ENCODE data around the gene ZBTB44. TPM values are rescaled to one million over a fixed set of nuclear protein-coding genes. Genes with fewer than 3 reads are reported as not detected.

Gene ZBTB44
- polyA plus RNA-seq, 1 of the 3 experiments (the other 2 are of a cell fraction), result 5.0 TPM

DNA sequence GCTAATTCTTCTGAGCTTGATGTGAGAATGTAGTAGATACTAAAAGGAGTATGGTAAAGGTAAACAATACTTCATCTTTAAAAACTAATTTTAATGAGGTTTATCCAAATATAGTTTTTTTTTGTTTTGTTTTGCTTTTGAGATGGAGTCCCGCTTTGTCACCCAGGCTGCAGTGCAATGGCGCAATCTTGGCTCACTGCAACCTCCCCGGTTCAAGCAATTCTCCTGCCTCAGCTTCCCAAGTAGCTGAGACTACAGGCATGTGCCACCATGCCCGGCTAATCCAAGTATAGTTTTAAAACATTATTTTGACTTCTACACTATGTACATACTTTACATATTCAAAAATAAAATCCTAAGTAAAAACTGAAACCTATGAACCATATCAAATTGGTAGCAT lies 4.1 kb downstream of the ZBTB44 start (continued):
- TF ChIP-seq, protein P1, sequence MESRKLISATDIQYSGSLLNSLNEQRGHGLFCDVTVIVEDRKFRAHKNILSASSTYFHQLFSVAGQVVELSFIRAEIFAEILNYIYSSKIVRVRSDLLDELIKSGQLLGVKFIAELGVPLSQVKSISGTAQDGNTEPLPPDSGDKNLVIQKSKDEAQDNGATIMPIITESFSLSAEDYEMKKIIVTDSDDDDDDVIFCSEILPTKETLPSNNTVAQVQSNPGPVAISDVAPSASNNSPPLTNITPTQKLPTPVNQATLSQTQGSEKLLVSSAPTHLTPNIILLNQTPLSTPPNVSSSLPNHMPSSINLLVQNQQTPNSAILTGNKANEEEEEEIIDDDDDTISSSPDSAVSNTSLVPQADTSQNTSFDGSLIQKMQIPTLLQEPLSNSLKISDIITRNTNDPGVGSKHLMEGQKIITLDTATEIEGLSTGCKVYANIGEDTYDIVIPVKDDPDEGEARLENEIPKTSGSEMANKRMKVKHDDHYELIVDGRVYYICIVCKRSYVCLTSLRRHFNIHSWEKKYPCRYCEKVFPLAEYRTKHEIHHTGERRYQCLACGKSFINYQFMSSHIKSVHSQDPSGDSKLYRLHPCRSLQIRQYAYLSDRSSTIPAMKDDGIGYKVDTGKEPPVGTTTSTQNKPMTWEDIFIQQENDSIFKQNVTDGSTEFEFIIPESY (IDR thresholded peaks at IDR 0.05; ENCODE audit: borderline replicate concordance, low read depth), result no peak
- TF ChIP-seq YY1 (IDR thresholded peaks at IDR 0.05; ENCODE audit: low read depth) (no peak), GATA2 (CRISPR knock-in tag; IDR thresholded peaks at IDR 0.05) (no peak), RAD21 (IDR thresholded peaks at IDR 0.05; ENCODE audit: low read length) (no peak), RCOR1 (IDR thresholded peaks at IDR 0.05; ENCODE audit: low read length) (no peak), FOXM1 (IDR thresholded peaks at IDR 0.05; ENCODE audit: low read depth) (no peak), JUND (IDR thresholded peaks at IDR 0.05) (no peak), FOSL2 (IDR thresholded peaks at IDR 0.05; ENCODE audit: borderline replicate concordance, low read depth) (no peak)
- TF ChIP-seq, protein P2, sequence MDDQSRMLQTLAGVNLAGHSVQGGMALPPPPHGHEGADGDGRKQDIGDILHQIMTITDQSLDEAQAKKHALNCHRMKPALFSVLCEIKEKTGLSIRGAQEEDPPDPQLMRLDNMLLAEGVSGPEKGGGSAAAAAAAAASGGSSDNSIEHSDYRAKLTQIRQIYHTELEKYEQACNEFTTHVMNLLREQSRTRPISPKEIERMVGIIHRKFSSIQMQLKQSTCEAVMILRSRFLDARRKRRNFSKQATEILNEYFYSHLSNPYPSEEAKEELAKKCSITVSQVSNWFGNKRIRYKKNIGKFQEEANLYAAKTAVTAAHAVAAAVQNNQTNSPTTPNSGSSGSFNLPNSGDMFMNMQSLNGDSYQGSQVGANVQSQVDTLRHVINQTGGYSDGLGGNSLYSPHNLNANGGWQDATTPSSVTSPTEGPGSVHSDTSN (IDR thresholded peaks at IDR 0.05), result no peak

DNA sequence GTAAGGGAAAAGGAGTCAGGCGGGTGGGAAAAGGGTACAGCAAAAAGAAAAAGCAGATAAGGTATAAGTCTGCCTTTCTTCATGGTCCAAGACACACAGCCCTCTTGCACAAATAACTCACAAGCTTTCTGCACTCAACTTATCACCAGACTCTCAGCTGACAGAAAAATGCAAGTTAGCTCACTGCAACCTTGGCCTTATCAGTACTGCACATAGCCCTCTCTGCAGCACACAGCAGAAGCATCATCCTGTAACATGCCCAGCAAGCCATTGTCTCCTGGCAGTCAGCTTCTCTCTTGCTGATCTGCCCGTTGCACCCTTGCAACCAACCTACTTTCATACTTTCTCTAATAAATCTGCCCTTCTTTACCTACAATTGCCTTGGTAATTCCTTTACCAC lies 5.8 kb downstream of the ZBTB44 start:
- Histone ChIP-seq H3K79me2 (ENCODE audit: insufficient read depth) (peaks cover 84% of the 10 kb centered on the region), H3K36me3 (replicated peaks in 1 of 2; ENCODE audit: control insufficient read depth in 1 of 2, insufficient read depth in 2 of 2, low read length in 1 of 2) (no peaks in the 10 kb centered on the region), H3K4me1 (ENCODE audit: control insufficient read depth in 1 of 2, insufficient read depth in 2 of 2, low read depth in 1 of 2, low read length in 1 of 2) (peaks cover 6 to 8% of the 10 kb centered on the region in 2 experiments; a peak in 3 of 4 replicates), H3K4me2 (no peak overlapping the region), H3K4me3 (ENCODE audit: low read depth in 2 of 2, low read length in 1 of 2) (no peak overlapping the region), H3K9me2 (no peaks in the 10 kb centered on the region), H3K27ac (ENCODE audit: low read depth in 2 of 2, low read length in 1 of 2) (no peak overlapping the region), H2AFZ (ENCODE audit: low read depth) (no peak overlapping the region), H3K27me3 (ENCODE audit: insufficient read depth) (no peaks in the 10 kb centered on the region), H3K9me3 (peaks cover 7% of the 10 kb centered on the region; the same call in 1 of the 2 replicates), H3K9ac (no peak overlapping the region), H4K20me1 (ENCODE audit: insufficient read depth) (no peaks in the 10 kb centered on the region; the same call in 1 of the 2 replicates), H3F3A (replicated peaks; ENCODE audit: insufficient read depth) (no peaks in the 10 kb centered on the region)
- ChIA-PET POLR2A (no interaction called here), CTCF (no interaction called here)
- DNase-seq, result no peak
- TF ChIP-seq GABPA (IDR thresholded peaks at IDR 0.05; ENCODE audit: low read depth) (no peak), NRF1 (IDR thresholded peaks at IDR 0.05; ENCODE audit: low read depth, low read length) (no peak), ELF1 (IDR thresholded peaks at IDR 0.05) (no peak), RFX5 (IDR thresholded peaks at IDR 0.05; ENCODE audit: low read length) (no peak)
- TF ChIP-seq, protein P1 (IDR thresholded peaks at IDR 0.05; ENCODE audit: borderline replicate concordance, low read depth), result no peak
- WGBS (ENCODE audit: low lambda C conversion rate), result 90% methylated on average over 2 of the region's 2 CpGs

All from SK-N-SH (cell line).